ENCODE results near the gene STOML1. TPM values are rescaled to one million over a fixed set of nuclear protein-coding genes. Genes with fewer than 3 reads are reported as not detected.
"Not testable (repeated sequence)": the region's sequence is repeated elsewhere in the genome, so short reads cannot be mapped to it uniquely, and the experiment has no call there.

Gene STOML1
- total RNA-seq, 1 experiment from 2014 or later = 4.3 TPM

DNA sequence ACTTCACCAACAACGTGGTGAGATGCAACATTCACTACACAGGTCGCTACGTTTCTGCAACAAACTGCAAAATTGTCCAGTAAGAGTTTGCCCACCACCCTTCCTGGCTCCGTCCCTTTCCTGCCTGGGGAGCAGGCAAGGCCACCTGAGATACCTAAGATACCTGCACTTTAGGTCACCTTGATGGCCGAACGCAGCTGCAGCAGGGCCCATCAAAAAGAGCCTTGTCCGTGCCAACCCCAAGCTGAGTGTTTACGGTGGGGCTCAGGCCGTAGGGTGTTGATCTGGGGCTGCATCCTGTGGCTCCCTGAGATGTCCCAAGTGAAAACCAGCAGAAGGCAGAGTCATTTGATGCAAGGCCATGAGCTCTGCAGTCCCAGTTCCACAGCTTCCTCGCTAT lies 42.6 kb downstream of the STOML1 start:
- DNase-seq (ENCODE audit: extremely low read depth, low read depth) = no peak

- DNase-seq (ENCODE audit: extremely low read depth, low read depth) = no peak
Measured at GRCh38 chr15:73948982-73949381, 43.1 kb downstream of the STOML1 start.

- no peak for DNase-seq (ENCODE audit: extremely low read depth, low read depth)
Measured at GRCh38 chr15:73948396-73948795, 43.7 kb downstream of the STOML1 start.

DNA sequence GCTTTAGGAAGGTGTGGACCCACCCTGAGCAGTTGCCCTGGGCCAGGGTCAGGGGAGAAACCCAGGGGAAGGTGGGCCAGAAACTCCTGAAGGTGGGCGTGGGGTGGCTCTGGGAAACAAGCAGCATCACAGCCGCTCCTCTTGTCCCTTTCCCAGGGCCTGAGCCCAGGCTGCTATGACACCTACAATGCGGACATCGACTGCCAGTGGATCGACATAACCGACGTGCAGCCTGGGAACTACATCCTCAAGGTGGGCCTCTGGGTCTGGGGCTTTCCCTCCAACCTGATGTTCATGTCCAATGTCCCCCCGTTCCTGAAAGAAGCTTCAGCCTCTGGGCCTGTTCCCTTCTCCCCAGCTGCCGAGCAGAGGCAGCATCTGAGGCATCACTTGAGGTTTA lies 44.4 kb downstream of the STOML1 start:
- DNase-seq (ENCODE audit: extremely low read depth, low read depth) = no peak

GRCh38 chr15:73946795-73947370 lies 45.2 kb downstream of the STOML1 start:
- no peak for DNase-seq (ENCODE audit: extremely low read depth, low read depth)

- DNase-seq (ENCODE audit: extremely low read depth, low read depth) = no peak
Measured at GRCh38 chr15:73946046-73946721, 45.9 kb downstream of the STOML1 start.

DNA sequence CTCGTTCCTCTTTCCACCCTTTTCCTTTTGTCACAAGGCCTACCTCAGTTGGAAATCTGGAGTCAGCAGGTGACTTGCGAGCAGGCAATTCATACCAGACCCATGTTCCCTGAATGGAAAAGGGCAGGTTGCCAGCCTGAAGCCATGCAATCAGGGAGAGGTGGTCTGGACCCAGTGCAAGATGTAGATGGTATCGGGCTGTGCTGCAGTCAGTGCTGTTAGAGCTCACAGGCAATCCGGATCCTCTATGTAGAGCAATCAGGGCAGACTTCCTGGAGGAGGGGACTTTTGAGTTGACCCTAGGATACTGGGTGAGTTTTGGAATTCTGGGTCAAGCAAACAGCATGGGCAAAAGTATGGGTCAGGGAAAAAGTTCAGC lies 47.0 kb downstream of the STOML1 start:
- DNase-seq (ENCODE audit: extremely low read depth, low read depth) = no peak

- DNase-seq (ENCODE audit: extremely low read depth, low read depth) = no peak
Measured at GRCh38 chr15:73944161-73945129, 47.6 kb downstream of the STOML1 start.

- DNase-seq (ENCODE audit: extremely low read depth, low read depth) = no peak
Measured at GRCh38 chr15:73942751-73943270, 49.3 kb downstream of the STOML1 start.

- no peak for DNase-seq (ENCODE audit: extremely low read depth, low read depth)
Measured at GRCh38 chr15:73941871-73942635, 50.0 kb downstream of the STOML1 start.

- no peak for DNase-seq (ENCODE audit: extremely low read depth, low read depth)
Measured at GRCh38 chr15:73941449-73941848, 50.6 kb downstream of the STOML1 start.

- DNase-seq (ENCODE audit: extremely low read depth, low read depth) = no peak
Measured at GRCh38 chr15:73941044-73941443, 51.1 kb downstream of the STOML1 start.

DNA sequence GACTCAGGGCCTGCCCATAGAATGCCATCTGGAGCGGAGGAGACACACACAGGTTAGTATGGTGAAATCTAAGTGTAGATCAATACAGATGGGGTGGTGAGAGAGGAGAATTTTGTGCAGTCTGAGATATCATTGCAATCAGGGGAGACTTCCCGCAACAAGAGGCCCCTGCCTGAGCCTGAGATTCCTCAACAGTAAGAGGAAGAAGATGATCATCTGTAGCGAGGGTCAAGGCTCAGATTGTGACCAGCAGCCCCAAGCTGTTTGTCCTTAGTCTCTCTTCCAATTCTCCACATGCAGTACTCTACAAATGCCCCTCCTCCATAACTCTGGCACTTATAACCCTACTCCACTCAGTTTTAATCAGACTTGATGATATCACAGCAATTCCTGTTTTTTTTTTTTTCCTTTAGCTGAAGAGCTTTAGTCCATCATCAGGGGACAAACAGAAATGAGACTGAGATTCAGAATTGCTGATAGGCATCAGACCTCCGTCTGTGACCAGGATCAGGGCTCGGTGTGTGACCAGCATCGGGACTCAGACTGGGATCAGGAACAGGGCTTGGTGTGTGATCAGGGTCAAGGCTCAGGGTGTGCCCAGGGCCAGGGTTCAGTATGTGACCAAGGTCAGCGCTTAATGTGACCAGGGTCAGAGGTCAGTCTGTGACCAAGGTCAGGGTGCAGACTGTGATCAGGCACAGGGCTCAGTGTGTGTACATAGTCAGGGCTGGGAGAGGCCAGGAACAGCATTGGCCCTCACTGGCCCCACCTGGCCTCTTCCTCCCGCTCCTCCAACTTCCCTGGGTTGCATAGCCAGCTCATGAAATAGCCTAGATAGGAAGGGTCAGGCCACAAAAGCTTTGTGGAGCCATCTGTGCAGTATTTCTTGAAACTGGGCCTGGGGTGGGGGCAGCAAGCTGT lies 51.8 kb downstream of the STOML1 start:
- DNase-seq (ENCODE audit: extremely low read depth, low read depth) = no peak

- DNase-seq (ENCODE audit: extremely low read depth, low read depth) = no peak
Measured at GRCh38 chr15:73939138-73939537, 53.0 kb downstream of the STOML1 start.

DNA sequence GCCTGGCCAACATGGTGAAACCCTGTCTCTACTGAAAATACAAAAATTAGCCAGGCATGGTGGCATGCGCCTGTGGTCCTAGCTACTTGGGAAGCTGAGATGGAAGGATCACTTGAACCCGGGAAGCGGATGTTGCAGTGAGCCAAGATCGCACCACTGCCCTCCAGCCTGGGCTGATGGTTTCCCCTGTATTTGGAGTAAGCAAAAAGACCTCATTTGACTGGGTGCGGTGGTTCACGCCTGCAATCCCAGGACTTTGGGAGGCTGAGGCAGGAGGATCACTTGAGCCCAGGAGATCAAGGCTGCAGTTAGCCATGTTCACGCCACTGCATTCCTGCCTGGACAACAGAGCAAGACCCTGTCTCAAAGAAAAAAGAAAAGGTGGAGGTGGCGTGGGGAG lies 53.6 kb downstream of the STOML1 start:
- not testable (repeated sequence) for DNase-seq (ENCODE audit: extremely low read depth, low read depth)

DNA sequence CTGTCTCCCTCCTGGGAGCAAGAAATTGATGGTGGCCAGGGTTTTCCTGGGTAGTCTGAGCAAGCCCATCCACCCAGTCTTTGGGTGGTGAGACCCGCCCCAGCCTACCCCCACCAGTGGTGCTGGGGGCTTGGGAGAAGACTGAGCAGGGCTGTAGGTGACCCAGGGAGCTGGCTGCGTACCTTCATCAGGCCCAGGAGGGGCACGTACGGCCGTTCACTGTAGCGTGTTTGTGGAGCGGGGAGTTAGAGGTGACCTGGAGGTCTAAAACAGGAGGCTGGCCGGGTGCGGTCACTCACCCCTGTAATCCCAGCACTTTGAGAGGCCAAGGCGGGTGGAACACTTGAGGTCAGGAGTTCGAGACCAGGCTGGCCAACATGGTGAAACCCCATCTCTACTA lies 54.4 kb downstream of the STOML1 start:
- no peak for DNase-seq (ENCODE audit: extremely low read depth, low read depth)

GRCh38 chr15:73937296-73937695 lies 54.8 kb downstream of the STOML1 start:
- DNase-seq (ENCODE audit: extremely low read depth, low read depth) = no peak

GRCh38 chr15:73936588-73937290 lies 55.4 kb downstream of the STOML1 start:
- no peak for DNase-seq (ENCODE audit: extremely low read depth, low read depth)

GRCh38 chr15:73936181-73936580 lies 55.9 kb downstream of the STOML1 start:
- DNase-seq (ENCODE audit: extremely low read depth, low read depth) = no peak
